HCT116 (cell line): ENCODE data around the gene BEND5.

Experiments
- CEBPB ChIP-seq: IDR thresholded peaks from 2 replicates; pipeline ENCODE4 v1.6.1; 2012; ENCODE audit warnings: low read depth
- CTCF ChIP-seq, 3 experiments: fragments of 200-600 bp in 1 of 3; sonication (generic) in 1 of 3; IDR thresholded peaks in 2 of 3; conservative IDR thresholded peaks in 1 of 3; 2 replicates each; pipeline ENCODE4 v1.5.1; 2012 to 2017; ENCODE audit warnings: low read depth in 2 of 3, low read length in 2 of 3, antibody characterized with exemption in 1 of 3, borderline replicate concordance in 1 of 3, control low read depth in 1 of 3, mild to moderate bottlenecking in 1 of 3, mixed read lengths in 1 of 3, mixed run types in 1 of 3, moderate library complexity in 1 of 3; ENCODE audit not compliant: insufficient read depth in 1 of 3
- EZH2 ChIP-seq: fragments of 200-600 bp; sonication (generic); IDR thresholded peaks from 2 replicates; pipeline ENCODE4 v1.6.1; 2017; ENCODE audit warnings: antibody characterized with exemption, mixed run types
- EZH2phosphoT487 ChIP-seq: fragments of 200-600 bp; IDR thresholded peaks from 2 replicates; pipeline ENCODE4 v1.6.1; 2018; ENCODE audit warnings: antibody characterized with exemption, borderline replicate concordance
- MAX ChIP-seq: IDR thresholded peaks from 2 replicates; pipeline ENCODE4 v1.6.1; 2012
- POLR2A ChIP-seq: IDR thresholded peaks from 2 replicates; pipeline ENCODE4 v1.7.0; 2011; ENCODE audit warnings: borderline replicate concordance; ENCODE audit not compliant: insufficient read depth, insufficient read length; ENCODE audit errors: extremely low read depth
- POLR2AphosphoS5 ChIP-seq: IDR thresholded peaks from 2 replicates; pipeline ENCODE4 v1.6.1; 2011; ENCODE audit warnings: mild to moderate bottlenecking, low read depth, low read length, moderate library complexity
- RAD21 ChIP-seq: IDR thresholded peaks from 2 replicates; pipeline ENCODE4 v1.6.1; 2012; ENCODE audit warnings: low read depth, mild to moderate bottlenecking

- TF ChIP-seq CEBPB (no peak), EZH2phosphoT487 (no peak), MAX (no peak), POLR2A (no peak), EZH2 (no peak), CTCF (IDR thresholded peaks at IDR 0.05 in 2 of 3, conservative IDR thresholded peaks at IDR 0.05 in 1 of 3; ENCODE audit: borderline replicate concordance in 1 of 3, insufficient read depth in 1 of 3, low read depth in 2 of 3, low read length in 2 of 3) (no peak), RAD21 (no peak), POLR2AphosphoS5 (no peak)
Observed at GRCh38 chr1:48820491-48820890, 43.8 kb upstream of the BEND5 start.
